ENCODE measurements around the gene TMEM62.

Gene TMEM62

DNA sequence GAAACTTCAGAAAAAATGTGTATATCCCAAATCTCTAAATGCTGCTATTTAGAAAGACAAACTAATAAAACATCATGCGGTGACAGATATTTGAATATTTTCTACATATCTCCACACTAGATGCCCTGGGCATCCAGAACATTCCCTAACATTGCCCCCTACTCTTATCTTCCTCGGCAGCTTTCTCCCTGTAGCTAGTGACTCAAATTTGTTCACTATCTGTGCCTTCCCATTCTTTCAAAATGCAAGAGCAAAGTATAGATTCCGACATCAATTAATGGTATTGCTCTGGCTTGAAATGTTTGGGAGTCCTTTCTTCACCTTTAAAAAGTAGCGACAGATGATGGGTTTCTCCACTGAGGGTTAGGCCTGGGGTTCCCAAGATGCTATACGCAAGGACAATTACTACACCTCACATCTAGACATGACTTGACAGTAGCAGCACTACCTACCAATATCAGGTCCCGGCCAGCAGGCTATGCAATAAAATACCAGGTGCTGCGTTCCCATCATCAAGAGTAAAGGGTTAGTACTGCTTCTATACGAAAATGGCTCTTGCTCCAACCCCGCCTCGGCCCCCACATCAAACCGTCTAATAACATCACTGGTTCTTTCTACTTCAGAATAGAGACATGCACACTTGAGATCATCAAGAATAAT lies 28.2 kb upstream of the TMEM62 start:
- TF ChIP-seq CTCF (conservative IDR thresholded peaks at IDR 0.05; ENCODE audit: low read length) = no peak
- DNase-seq (ENCODE audit: low read depth) = no peak
- H3K4me3 ChIP-seq (ENCODE audit: low read length) = peak overlapping the region; percentile 87

DNA sequence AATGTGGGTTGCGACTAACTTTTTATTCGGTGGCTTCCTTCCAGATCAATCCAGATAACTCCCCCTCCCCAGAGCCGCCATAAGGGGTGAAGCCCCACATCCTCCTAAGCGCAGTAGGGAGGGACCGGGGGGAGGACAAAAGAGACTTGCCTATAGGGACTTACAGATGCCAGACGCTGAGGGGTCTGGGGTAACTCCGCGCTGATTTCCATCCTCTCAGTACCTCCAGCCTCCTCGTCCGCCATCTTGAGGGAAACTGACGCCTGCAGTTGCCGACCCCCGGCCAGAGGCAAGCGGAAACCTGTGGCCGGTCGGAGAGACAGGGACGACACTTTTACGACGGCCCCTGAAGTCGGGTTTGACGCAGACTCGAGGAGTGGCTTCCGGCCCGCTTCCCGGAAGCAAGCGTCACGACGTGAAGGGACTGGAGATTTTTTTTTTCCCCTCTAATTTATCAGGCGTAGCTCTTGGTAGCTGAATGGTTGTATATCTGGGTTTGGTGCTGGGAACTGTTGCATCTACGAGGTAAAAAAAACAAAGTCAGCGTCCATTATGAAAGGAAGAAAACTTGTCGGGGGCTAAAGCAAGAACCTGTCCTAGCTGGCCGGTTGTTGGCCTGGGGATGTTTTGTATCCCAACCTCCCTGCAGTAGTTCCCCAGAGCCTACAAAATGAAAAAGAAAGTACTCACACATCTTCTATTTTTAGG lies 27.5 kb upstream of the TMEM62 start, which contains the start of gene UBR1:
Gene UBR1, minus strand, starts transcription at position 261 of the 708 bp plus-strand sequence. Its CDS starts 16 bp downstream, at position 245.
- TF ChIP-seq CTCF (conservative IDR thresholded peaks at IDR 0.05; ENCODE audit: low read length) = no peak
- H3K4me3 ChIP-seq (ENCODE audit: low read length) = peak within 1 kb of the TSS; percentile 87
- DNase-seq (ENCODE audit: low read depth) = peak; percentile 92

DNA sequence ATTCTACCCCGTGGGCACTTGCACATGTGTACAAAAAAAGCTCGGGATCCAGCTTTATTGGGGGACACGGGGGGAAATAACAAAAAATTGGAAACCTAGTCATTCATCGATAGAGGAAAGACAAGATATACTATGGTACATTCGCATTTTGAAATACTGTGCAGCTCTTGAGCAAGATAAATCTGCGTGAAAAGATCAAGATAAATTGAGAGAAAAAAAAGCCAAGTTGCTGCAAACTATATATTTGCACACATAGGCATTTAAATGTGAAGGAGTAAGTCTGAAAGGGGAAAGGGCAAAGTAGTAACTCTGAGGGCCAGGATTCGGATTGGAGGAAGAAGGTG lies 26.9 kb upstream of the TMEM62 start:
- TF ChIP-seq CTCF (conservative IDR thresholded peaks at IDR 0.05; ENCODE audit: low read length) = no peak
- peak overlapping the region; percentile 87 for H3K4me3 ChIP-seq (ENCODE audit: low read length)

DNA sequence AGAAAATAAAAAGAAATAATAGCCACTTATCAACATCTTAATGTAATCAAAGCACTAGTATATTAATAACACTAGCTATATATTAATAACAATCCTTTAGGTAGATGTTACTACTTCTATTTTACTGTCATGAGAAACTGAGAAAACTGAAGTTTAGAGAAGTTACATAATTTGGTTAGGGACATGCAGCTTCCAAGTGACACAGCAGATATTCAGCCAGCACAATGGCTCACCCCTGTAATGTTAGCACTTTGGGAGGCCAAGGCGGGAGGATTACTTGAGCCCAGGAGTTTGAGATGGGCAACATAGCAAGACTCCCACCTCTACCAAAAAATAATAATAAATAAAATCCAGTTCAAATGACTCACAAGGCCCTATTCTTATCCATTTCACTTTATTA lies 25.6 kb upstream of the TMEM62 start:
- DNase-seq (ENCODE audit: low read depth) = no peak
- TF ChIP-seq CTCF (conservative IDR thresholded peaks at IDR 0.05; ENCODE audit: low read length) = no peak
- no peak overlapping the region for H3K4me3 ChIP-seq (ENCODE audit: low read length)

More for the DNA sequence above, 26.9 kb upstream of the TMEM62 start:
- no peak for DNase-seq (ENCODE audit: low read depth)

DNA sequence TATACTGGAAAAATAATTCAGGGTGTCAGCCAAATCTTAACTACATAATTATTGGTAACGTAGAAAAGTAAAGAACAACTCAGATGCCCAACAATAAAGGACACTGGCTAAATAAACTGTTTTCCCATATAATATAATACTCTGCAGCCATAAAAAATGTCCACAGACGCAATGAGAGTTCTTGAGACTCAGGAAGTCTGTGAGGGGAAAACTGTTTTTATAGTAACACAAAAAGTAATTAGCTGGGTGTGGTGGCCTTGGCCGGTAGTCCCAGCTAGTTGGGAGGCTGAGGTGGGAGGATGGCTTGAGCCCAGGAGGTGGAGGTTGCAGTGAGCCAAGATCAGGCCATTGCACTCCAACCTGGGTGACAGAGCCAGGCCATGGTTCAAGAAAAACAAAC lies 22.0 kb upstream of the TMEM62 start:
- no peak for TF ChIP-seq CTCF (conservative IDR thresholded peaks at IDR 0.05; ENCODE audit: low read length)
- DNase-seq (ENCODE audit: low read depth) = no peak

GRCh38 chr15:43118286-43118685 lies 15.1 kb upstream of the TMEM62 start:
- H3K4me3 ChIP-seq (ENCODE audit: low read length) = no peak overlapping the region
- no peak for DNase-seq (ENCODE audit: low read depth)
- no peak for TF ChIP-seq CTCF (conservative IDR thresholded peaks at IDR 0.05; ENCODE audit: low read length)

More for the DNA sequence above, 22.0 kb upstream of the TMEM62 start:
- H3K4me3 ChIP-seq (ENCODE audit: low read length) = no peak overlapping the region

- no peak for DNase-seq (ENCODE audit: low read depth)
- H3K4me3 ChIP-seq (ENCODE audit: low read length) = no peak overlapping the region
- no peak for TF ChIP-seq CTCF (conservative IDR thresholded peaks at IDR 0.05; ENCODE audit: low read length)
These were observed 14.6 kb upstream of the TMEM62 start for GRCh38 chr15:43118829-43119228.

All from AG10803 (cell line).